Hepatocyte (in vitro differentiated cells): ENCODE measurements around the gene NCKAP5L. TPM values are rescaled to one million over a fixed set of nuclear protein-coding genes. Genes with fewer than 3 reads are reported as not detected.

Experiments used
- DNase-seq: peaks from one replicate; pipeline ENCODE4 v3.0.0-alpha.2; 2016; ENCODE audit warnings: low spot score
- H2AFZ ChIP-seq: fragments of 200-600 bp; sonication (generic); 2 replicates; pipeline ENCODE4 v1.6.0; 2016; ENCODE audit warnings: antibody characterized with exemption, mild to moderate bottlenecking
- H3K27ac ChIP-seq: fragments of 200-600 bp; sonication (generic); 2 replicates; pipeline ENCODE4 v1.5.1; 2016; ENCODE audit warnings: mild to moderate bottlenecking
- H3K27me3 ChIP-seq: fragments of 200-600 bp; sonication (generic); 2 replicates; pipeline ENCODE4 v1.6.1; 2016
- H3K36me3 ChIP-seq: fragments of 200-600 bp; sonication (generic); replicated peaks from 2 replicates; pipeline ENCODE4 v1.5.1; 2016; ENCODE audit warnings: low read depth; ENCODE audit not compliant: insufficient read depth
- H3K4me1 ChIP-seq: fragments of 200-600 bp; sonication (generic); 2 replicates; pipeline ENCODE4 v1.5.1; 2016; ENCODE audit warnings: mild to moderate bottlenecking, moderate library complexity; ENCODE audit not compliant: insufficient read depth
- H3K4me2 ChIP-seq: fragments of 200-600 bp; sonication (generic); 2 replicates; pipeline ENCODE4 v1.6.0; 2016
- H3K4me3 ChIP-seq: fragments of 200-600 bp; sonication (generic); 2 replicates; pipeline ENCODE4 v1.5.1; 2016; ENCODE audit warnings: mild to moderate bottlenecking
- H3K79me2 ChIP-seq: fragments of 200-600 bp; sonication (generic); 2 replicates; pipeline ENCODE4 v1.6.0; 2017; ENCODE audit warnings: mild to moderate bottlenecking
- H3K9me2 ChIP-seq: fragments of 200-600 bp; sonication (generic); replicated peaks from 2 replicates; pipeline ENCODE4 v1.6.0; 2017; ENCODE audit warnings: mild to moderate bottlenecking; ENCODE audit not compliant: insufficient read depth
- H3K9me3 ChIP-seq: fragments of 200-600 bp; sonication (generic); 2 replicates; pipeline ENCODE4 v1.5.1; 2016; ENCODE audit warnings: low read depth, mild to moderate bottlenecking
- H4K20me1 ChIP-seq: fragments of 200-600 bp; sonication (generic); 2 replicates; pipeline ENCODE4 v1.6.0; 2016; ENCODE audit warnings: mild to moderate bottlenecking; ENCODE audit not compliant: insufficient read depth, poor library complexity, severe bottlenecking
- CTCF ChIP-seq: fragments of 200-600 bp; sonication (generic); IDR thresholded peaks from 2 replicates; pipeline ENCODE4 v1.5.1; 2016; ENCODE audit warnings: antibody characterized with exemption, mild to moderate bottlenecking; ENCODE audit not compliant: poor library complexity
- EZH2 ChIP-seq: fragments of 200-600 bp; sonication (generic); IDR thresholded peaks from 2 replicates; pipeline ENCODE4 v1.6.1; 2016; ENCODE audit warnings: antibody characterized with exemption, mild to moderate bottlenecking, borderline replicate concordance
- EZH2phosphoT487 ChIP-seq: fragments of 200-600 bp; sonication (generic); IDR thresholded peaks from one replicate; pipeline ENCODE4 v1.6.1; 2018; ENCODE audit warnings: antibody characterized with exemption, mild to moderate bottlenecking, low read depth, moderate library complexity; ENCODE audit not compliant: unreplicated experiment, severe bottlenecking
- WGBS: methylation state at CpG from one replicate; pipeline ENCODE4 v1.1.6; 2016; ENCODE audit warnings: low lambda C conversion rate; ENCODE audit errors: missing lambda C conversion rate; 5-methylcytosine and 5-hydroxymethylcytosine counted together
- polyA plus RNA-seq: library from polyadenylated mRNA; unstranded; fragments of >200 nt; fragmentation: Nextera tagmentation; extraction: Ambion mirVana; gene quantifications from 2 replicates; pipeline ENCODE4 v1.2.1, GENCODE V29; 2016
- total RNA-seq: library from RNA; depleted of rRNA; stranded (reverse); fragments of >200 nt; gene quantifications from 2 replicates; pipeline ENCODE4 v1.2.3, GENCODE V29; 2014

Gene NCKAP5L
- total and polyA plus RNA-seq, 2 experiments from 2014 or later, result 14.5 to 26.7 TPM

GRCh38 chr12:49806877-49807276, 21.3 kb downstream of the NCKAP5L start:
- H3K79me2 ChIP-seq, result peaks cover 37% of the 10 kb centered on the region
- H2AFZ ChIP-seq, result no peak overlapping the region
- H3K4me3 ChIP-seq, result no peak overlapping the region
- no peak for TF ChIP-seq CTCF
- no peak for TF ChIP-seq EZH2
- TF ChIP-seq EZH2phosphoT487, result no peak
- peaks cover 22% of the 10 kb centered on the region for H3K4me1 ChIP-seq
- no peak overlapping the region for H3K4me2 ChIP-seq
- 90% methylated on average over 7 of the region's 7 CpGs for WGBS
- H3K9me2 ChIP-seq, result no peaks in the 10 kb centered on the region
- peaks cover 11% of the 10 kb centered on the region for H4K20me1 ChIP-seq
- H3K27ac ChIP-seq, result no peak overlapping the region
- DNase-seq, result no peak
- no peaks in the 10 kb centered on the region for H3K9me3 ChIP-seq
- no peaks in the 10 kb centered on the region for H3K27me3 ChIP-seq
- H3K36me3 ChIP-seq, result no peaks in the 10 kb centered on the region

- H3K4me3 ChIP-seq, result no peak overlapping the region
- no peak overlapping the region for H2AFZ ChIP-seq
- no peak overlapping the region for H3K27ac ChIP-seq
- no peaks in the 10 kb centered on the region for H3K27me3 ChIP-seq
- 81% methylated on average over 7 of the region's 7 CpGs for WGBS
- no peaks in the 10 kb centered on the region for H3K9me3 ChIP-seq
- peaks cover 11% of the 10 kb centered on the region for H4K20me1 ChIP-seq
- peaks cover 32% of the 10 kb centered on the region for H3K79me2 ChIP-seq
- no peak for DNase-seq
- H3K9me2 ChIP-seq, result no peaks in the 10 kb centered on the region
- peaks cover 22% of the 10 kb centered on the region for H3K4me1 ChIP-seq
- H3K4me2 ChIP-seq, result no peak overlapping the region
- no peak for TF ChIP-seq EZH2
- TF ChIP-seq EZH2phosphoT487, result no peak
- TF ChIP-seq CTCF, result no peak
- H3K36me3 ChIP-seq, result no peaks in the 10 kb centered on the region
Measured at GRCh38 chr12:49806321-49806813, 21.8 kb downstream of the NCKAP5L start.

GRCh38 chr12:49805409-49805808, 22.8 kb downstream of the NCKAP5L start:
- H3K4me3 ChIP-seq, result no peak overlapping the region
- no peak overlapping the region for H2AFZ ChIP-seq
- no peaks in the 10 kb centered on the region for H3K9me3 ChIP-seq
- TF ChIP-seq EZH2 (no peak), EZH2phosphoT487 (no peak), CTCF (no peak)
- DNase-seq, result no peak
- peaks cover 9% of the 10 kb centered on the region for H4K20me1 ChIP-seq
- H3K4me1 ChIP-seq, result peaks cover 20% of the 10 kb centered on the region
- H3K36me3 ChIP-seq, result no peaks in the 10 kb centered on the region
- no peak overlapping the region for H3K4me2 ChIP-seq
- H3K79me2 ChIP-seq, result peaks cover 25% of the 10 kb centered on the region
- H3K9me2 ChIP-seq, result no peaks in the 10 kb centered on the region
- H3K27ac ChIP-seq, result no peak overlapping the region
- no peaks in the 10 kb centered on the region for H3K27me3 ChIP-seq
- 94% methylated on average over 5 of the region's 5 CpGs for WGBS
